HG02973 (cell line): ENCODE results near the gene TUBGCP2.
"Not testable (repeated sequence)": the region's sequence is repeated elsewhere in the genome, so short reads cannot be mapped to it uniquely, and the experiment has no call there.

Experiments used
- ATAC-seq: cut with Tn5 transposase; IDR thresholded peaks from one replicate; pipeline ENCODE4 v1.9.1; 2021; ENCODE audit warnings: moderate library complexity; ENCODE audit not compliant: unreplicated experiment

TUBGCP2 gene

GRCh38 chr10:133249975-133250754 is 58.5 kb downstream of the TUBGCP2 start:
- ATAC-seq = no peak

DNA sequence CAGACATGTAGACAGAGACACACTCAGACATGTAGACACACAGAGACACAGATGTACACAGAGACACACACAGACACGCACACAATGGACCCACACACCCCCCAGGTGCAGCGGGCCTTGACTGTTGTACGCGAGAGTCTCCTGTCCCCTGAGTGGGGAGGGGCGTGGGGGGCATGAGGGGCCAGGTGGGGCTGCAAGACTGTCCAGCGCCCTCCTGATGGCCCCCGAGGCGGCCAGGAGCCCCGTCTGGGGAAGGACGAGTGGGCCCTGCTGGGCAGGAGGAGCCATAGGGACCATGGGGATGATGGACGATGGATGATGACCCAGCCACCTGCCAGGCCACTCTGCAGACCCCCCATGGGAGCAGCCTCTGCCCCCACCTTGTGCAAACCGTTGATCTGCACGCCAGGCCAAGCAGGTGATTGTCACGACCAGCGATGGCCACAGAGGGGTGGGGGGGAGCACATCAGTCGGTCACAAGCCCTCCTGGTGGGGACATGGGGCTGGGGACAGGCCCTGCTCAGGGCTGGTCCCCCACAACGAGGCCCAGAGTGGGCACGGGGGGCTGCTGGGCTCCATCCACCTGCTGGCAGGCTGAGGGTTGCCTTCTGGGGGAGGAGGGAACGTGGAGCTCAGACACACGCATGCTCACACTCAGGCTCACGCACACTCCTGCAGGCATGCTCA is 59.4 kb downstream of the TUBGCP2 start:
- ATAC-seq = no peak

DNA sequence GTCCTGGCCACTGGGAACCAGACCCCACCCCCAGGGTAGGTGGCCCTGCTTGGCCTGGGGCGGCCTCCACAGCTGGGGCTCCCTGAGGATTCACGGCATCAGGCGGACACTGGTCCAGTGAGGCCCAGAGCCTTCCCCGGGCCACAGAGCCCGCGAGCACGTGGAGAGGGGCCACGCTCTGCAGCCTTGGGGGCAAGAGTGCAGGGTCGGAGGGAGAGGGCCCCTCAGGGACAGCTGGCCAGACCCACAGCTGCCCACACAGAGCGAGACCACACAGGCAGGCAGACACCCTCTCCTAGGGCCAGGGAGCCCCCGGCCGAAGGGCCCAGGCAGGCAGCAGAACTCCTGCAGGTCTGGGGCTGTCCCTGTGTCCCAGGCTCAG is 60.3 kb downstream of the TUBGCP2 start:
- ATAC-seq = no peak

- no peak for ATAC-seq
Measured at GRCh38 chr10:133247681-133248333, 60.9 kb downstream of the TUBGCP2 start.

GRCh38 chr10:133246236-133246626 is 62.4 kb downstream of the TUBGCP2 start:
- no peak for ATAC-seq

DNA sequence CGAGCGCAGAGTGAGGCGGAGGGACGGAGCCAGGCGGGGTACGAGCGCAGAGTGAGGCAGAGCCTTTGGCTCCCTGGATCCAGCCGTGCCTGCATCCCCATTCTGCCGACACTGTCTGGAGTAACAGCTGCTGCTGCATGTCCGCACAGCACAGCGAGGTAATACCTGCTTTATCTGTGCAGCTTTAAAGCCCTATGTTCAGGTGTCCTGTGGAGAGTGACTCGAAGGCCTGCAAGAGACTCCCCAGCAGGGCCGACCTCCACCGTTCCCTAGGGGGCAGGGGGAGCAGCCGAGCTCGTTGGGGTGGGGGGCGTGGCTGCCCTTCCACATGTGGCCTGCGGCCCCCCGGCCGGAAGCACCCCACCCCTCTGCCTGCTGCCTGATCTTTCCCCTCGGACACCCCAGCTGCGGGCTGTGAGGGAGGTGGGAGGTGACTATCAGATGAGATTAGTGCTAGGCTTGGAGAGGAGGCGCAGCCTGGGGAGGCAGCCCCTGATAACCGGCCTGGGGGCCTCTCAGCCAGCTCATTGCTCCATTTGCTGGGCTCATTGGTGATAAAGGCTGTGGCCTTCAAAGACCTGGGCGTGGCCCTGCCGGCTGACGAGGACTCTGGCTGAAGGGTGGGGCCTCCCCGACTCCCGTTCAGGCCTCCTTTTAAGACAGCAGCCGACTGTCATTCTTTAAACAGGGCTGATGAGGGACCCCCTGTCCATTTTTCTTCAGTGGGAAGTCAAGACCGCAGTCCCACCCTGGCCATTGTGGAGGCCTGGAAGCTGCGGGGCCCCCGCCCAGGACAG is 63.0 kb downstream of the TUBGCP2 start:
- ATAC-seq = no peak

GRCh38 chr10:133243593-133243992 is 65.1 kb downstream of the TUBGCP2 start:
- no peak for ATAC-seq

- ATAC-seq = no peak
Measured at GRCh38 chr10:133242611-133243356, 65.9 kb downstream of the TUBGCP2 start.

DNA sequence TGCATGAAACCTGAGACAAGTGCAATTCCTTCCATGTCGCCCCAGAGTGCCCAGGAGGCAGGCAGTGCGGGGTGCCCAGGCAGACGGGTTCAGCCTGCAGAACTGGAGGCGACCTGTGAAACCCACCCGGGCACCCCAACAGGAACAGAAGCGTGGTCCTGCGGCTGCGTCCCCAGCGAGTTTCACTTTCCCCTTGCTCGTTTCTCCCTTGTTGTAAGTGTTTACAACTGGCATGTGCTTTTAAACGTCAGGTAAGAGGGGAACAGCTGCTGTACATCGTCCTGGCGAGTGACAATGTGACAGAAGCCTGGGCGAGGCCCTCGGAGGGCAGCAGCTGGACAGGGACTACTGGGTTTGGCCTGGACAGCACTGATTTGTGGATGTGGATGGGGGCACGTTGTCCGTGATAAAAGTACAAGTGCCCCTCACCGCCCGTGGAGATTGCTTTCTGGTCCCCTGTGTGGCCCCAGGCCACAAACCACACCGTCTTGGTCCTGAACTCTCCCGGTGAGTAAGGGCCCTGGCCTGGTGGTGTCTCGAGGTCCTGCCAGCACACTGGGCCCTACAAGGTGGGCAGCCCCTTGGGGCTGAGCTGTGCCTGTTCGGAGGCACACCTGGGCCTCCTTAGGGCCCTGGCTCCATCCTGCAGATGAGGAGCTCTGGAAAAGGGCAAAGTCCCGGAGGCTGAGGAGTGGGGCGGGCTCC is 67.0 kb downstream of the TUBGCP2 start:
- no peak for ATAC-seq

DNA sequence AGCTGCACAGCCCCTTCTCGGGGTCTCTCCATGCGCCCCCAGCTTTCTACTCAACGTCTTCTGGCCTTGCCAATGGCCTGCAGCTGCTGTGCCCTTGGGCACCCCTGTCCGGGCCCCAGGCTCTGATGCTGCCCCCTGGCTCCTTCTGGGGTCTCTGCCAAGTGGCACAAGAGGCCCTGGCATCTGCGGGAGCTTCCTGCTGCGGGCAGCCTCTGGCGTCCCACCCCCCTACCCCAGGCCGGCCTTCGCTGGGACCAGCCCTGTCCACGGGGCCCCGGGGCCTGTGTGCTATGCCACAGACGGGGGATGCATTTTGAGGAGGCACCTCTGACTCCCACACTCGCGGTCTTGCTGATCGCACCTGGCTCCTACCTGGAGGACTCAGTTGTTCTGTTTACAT is 68.7 kb downstream of the TUBGCP2 start:
- no peak for ATAC-seq

GRCh38 chr10:133238466-133238804 is 70.2 kb downstream of the TUBGCP2 start:
- ATAC-seq = no peak

- no peak for ATAC-seq
Measured at GRCh38 chr10:133237588-133238465, 70.8 kb downstream of the TUBGCP2 start, which contains the start of gene VENTX. Gene VENTX, plus strand, starts transcription at chr10:133237855. Its CDS starts 60 bp downstream, at chr10:133237915.

- no peak for ATAC-seq
Measured at GRCh38 chr10:133237241-133237587, 71.5 kb downstream of the TUBGCP2 start.

GRCh38 chr10:133236401-133237240 is 72.1 kb downstream of the TUBGCP2 start:
- ATAC-seq = no peak

DNA sequence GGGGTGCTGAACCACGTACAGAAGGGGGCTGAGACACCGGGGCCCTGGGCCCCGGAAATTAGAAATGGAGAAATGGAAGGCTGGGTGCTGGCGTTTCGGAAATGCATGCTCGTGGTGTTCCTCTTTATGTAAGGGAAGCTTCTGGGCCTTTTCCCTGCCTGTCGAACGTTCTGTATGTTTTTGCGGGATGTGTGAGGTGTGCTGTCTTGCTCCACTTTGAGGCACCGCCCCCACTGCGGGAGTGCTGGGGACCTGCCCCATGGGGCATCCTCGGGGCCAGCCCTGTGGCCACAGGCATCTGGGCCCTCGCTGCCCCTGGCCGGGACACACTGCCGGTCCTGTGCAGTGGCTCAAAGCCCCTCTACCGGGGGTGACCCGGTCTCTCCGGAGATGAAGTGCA is 72.7 kb downstream of the TUBGCP2 start:
- ATAC-seq = no peak

DNA sequence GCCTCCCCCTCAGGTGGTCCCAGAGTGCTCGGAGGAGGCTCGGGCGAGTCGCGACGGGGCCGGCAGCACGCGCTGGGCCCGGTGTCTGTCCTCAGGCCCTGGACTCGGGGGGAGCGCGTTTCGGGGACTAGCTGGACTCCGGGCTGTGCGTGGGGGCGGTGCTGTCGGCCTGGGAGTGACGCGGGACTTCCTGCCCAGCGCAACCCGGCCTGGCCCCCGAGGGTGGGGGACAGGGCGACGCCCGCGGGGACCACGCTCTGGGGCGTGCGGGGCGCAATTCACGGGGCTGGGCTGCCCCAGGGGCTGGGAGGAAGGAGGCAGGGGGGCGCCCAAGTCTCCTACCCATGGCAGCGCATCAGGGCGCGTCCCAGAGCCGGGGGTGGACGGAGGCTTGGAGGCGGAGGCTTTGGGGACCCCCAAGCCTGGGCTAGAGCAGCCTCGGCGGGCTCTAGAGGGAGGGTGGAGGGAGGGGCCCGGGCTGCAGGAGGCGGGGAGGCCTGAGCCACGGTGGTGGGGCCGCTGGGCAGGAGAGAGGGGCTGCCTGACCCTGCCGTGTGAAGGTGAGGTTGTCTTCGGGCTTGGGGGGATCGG is 73.3 kb downstream of the TUBGCP2 start:
- ATAC-seq = no peak

DNA sequence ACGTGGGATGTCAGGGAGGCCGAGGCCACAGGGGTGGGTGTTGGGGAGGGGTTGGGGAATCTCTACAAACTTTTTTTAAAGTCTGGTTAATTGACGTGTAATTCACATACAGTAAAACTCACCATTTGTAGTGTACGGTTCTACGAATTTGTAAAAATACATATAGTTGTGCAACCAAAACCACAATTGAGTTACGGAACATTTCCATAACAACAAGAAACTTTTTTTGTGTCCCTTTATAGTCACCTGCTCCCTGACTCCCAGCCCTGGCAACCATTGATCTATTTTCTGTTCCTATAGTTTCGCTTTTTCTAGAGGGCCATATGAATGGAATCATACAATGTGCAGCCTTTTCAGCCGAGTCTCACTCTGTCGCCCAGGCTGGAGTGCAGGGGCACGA is 73.9 kb downstream of the TUBGCP2 start:
- not testable (repeated sequence) for ATAC-seq
